Fibroblast of peridontal ligament (primary cell): ENCODE measurements around the gene VAMP3.

Experiments
- DNase-seq: peaks from one replicate; pipeline ENCODE4 v3.0.0-alpha.2; 2010; ENCODE audit errors: extremely low read depth

Gene VAMP3

GRCh38 chr1:7770997-7771822 lies at the start of gene VAMP3:
Gene VAMP3, plus strand, starts transcription at chr1:7771296. Its CDS starts 88 bp downstream, at chr1:7771384.
- peak; percentile 66 for DNase-seq

GRCh38 chr1:7721940-7722669 lies 49.0 kb upstream of the VAMP3 start:
- DNase-seq: no peak

- no peak for DNase-seq
Observed at GRCh38 chr1:7722670-7723012, 48.5 kb upstream of the VAMP3 start.

- no peak for DNase-seq
Observed at GRCh38 chr1:7726623-7727022, 44.5 kb upstream of the VAMP3 start.

- no peak for DNase-seq
Observed at GRCh38 chr1:7727809-7728471, 43.2 kb upstream of the VAMP3 start.

- DNase-seq: no peak
Observed at GRCh38 chr1:7729761-7730160, 41.3 kb upstream of the VAMP3 start.

- DNase-seq: no peak
Observed at GRCh38 chr1:7732331-7732730, 38.8 kb upstream of the VAMP3 start.

- DNase-seq: no peak
Observed at GRCh38 chr1:7733276-7733675, 37.8 kb upstream of the VAMP3 start.

GRCh38 chr1:7738044-7738443 lies 33.1 kb upstream of the VAMP3 start:
- no peak for DNase-seq

- DNase-seq: peak; percentile 26
Observed at GRCh38 chr1:7743346-7743745, 27.8 kb upstream of the VAMP3 start.

- no peak for DNase-seq
Observed at GRCh38 chr1:7744882-7745281, 26.2 kb upstream of the VAMP3 start.

GRCh38 chr1:7745783-7746182 lies 25.3 kb upstream of the VAMP3 start:
- no peak for DNase-seq

- no peak for DNase-seq
Observed at GRCh38 chr1:7747605-7748004, 23.5 kb upstream of the VAMP3 start.

- DNase-seq: no peak
Observed at GRCh38 chr1:7749126-7749525, 22.0 kb upstream of the VAMP3 start.

- no peak for DNase-seq
Observed at GRCh38 chr1:7751174-7751573, 19.9 kb upstream of the VAMP3 start.

GRCh38 chr1:7752512-7753417 lies 18.3 kb upstream of the VAMP3 start:
- peak; percentile 85 for DNase-seq

GRCh38 chr1:7753641-7754040 lies 17.5 kb upstream of the VAMP3 start:
- DNase-seq: no peak

GRCh38 chr1:7754234-7754633 lies 16.9 kb upstream of the VAMP3 start:
- DNase-seq: peak; percentile 19

- DNase-seq: peak; percentile 55
Observed at GRCh38 chr1:7755448-7755847, 15.6 kb upstream of the VAMP3 start.

- peak; percentile 25 for DNase-seq
Observed at GRCh38 chr1:7760245-7760644, 10.9 kb upstream of the VAMP3 start.

- no peak for DNase-seq
Observed at GRCh38 chr1:7761103-7761502, 10.0 kb upstream of the VAMP3 start.

GRCh38 chr1:7767176-7767575 lies 3.9 kb upstream of the VAMP3 start:
- no peak for DNase-seq
